SK-N-SH (cell line): Measurements from ENCODE around the gene BEST2. TPM values are rescaled to one million over a fixed set of nuclear protein-coding genes. Genes with fewer than 3 reads are reported as not detected.
A peak's percentile ranks its signal among the peaks of the same experiment; 100 is the strongest.

Experiments
- CTCF ChIA-PET: fragments of 300-600, 350-600 bp; formaldehyde crosslinking; extraction: SDS; loops from one replicate; lab custom pipeline; 2021; lab: Yijun Ruan, JAX
- POLR2A ChIA-PET: fragments of 350-600 bp; sonication (Branson Sonifier 250); formaldehyde crosslinking; extraction: SDS; loops from one replicate; lab custom pipeline; 2020; ENCODE audit warnings: antibody characterized with exemption, inconsistent platforms; lab: Yijun Ruan, JAX
- DNase-seq: peaks from one replicate; pipeline ENCODE4 v3.0.0; 2012
- H2AFZ ChIP-seq: fragments of 200-600 bp; sonication (generic); 2 replicates; pipeline ENCODE4 v1.8.1; 2016; ENCODE audit warnings: antibody characterized with exemption, mild to moderate bottlenecking, low read depth
- H3F3A ChIP-seq: fragments of 200-600 bp; sonication (generic); replicated peaks from 2 replicates; pipeline ENCODE3; 2016; ENCODE audit warnings: antibody characterized with exemption, mild to moderate bottlenecking; ENCODE audit not compliant: insufficient read depth
- H3K27ac ChIP-seq, 2 experiments: fragments of 200-500 bp in 1 of 2; fragments of 200-600 bp in 1 of 2; sonication (Bioruptor generic) in 1 of 2; sonication (generic), shearing (Covaris generic) in 1 of 2; 2 replicates each; pipeline versions ENCODE4 v1.5.1 to v1.6.1; 2014 to 2016; ENCODE audit warnings: low read depth in 2 of 2, inconsistent platforms in 1 of 2, low read length in 1 of 2, mild to moderate bottlenecking in 1 of 2, mixed read lengths in 1 of 2
- H3K27me3 ChIP-seq: fragments of 200-600 bp; sonication (generic), shearing (Covaris generic); 2 replicates; pipeline ENCODE4 v1.6.1; 2016; ENCODE audit warnings: mixed run types; ENCODE audit not compliant: insufficient read depth
- H3K36me3 ChIP-seq, 2 experiments: fragments of 200-500 bp in 1 of 2; fragments of 200-600 bp in 1 of 2; sonication (Bioruptor generic) in 1 of 2; sonication (generic) in 1 of 2; replicated peaks in 1 of 2; 2 replicates each; pipeline versions ENCODE3 to v1.5.1; 2014 to 2016; ENCODE audit warnings: low read length in 1 of 2, mild to moderate bottlenecking in 1 of 2; ENCODE audit not compliant: insufficient read depth in 2 of 2, control insufficient read depth in 1 of 2
- H3K4me1 ChIP-seq, 2 experiments: fragments of 200-500 bp in 1 of 2; fragments of 200-600 bp in 1 of 2; sonication (Bioruptor generic) in 1 of 2; sonication (generic), shearing (Covaris generic) in 1 of 2; 2 replicates each; pipeline versions ENCODE4 v1.5.1 to v1.6.1; 2014 to 2016; ENCODE audit warnings: low read depth in 1 of 2, low read length in 1 of 2, mixed run types in 1 of 2; ENCODE audit not compliant: insufficient read depth in 2 of 2, control insufficient read depth in 1 of 2
- H3K4me2 ChIP-seq: fragments of 200-600 bp; sonication (generic), shearing (Covaris generic); 2 replicates; pipeline ENCODE4 v1.6.1; 2017; ENCODE audit warnings: mixed run types
- H3K4me3 ChIP-seq, 2 experiments: fragments of 200-500 bp in 1 of 2; fragments of 200-600 bp in 1 of 2; sonication (Bioruptor generic) in 1 of 2; sonication (generic), shearing (Covaris generic) in 1 of 2; 2 replicates each; pipeline versions ENCODE4 v1.5.1 to v1.8.1; 2014 to 2016; ENCODE audit warnings: low read depth in 2 of 2, inconsistent platforms in 1 of 2, low read length in 1 of 2, mild to moderate bottlenecking in 1 of 2, mixed read lengths in 1 of 2, moderate library complexity in 1 of 2
- H3K79me2 ChIP-seq: fragments of 200-600 bp; sonication (generic); 2 replicates; pipeline ENCODE4 v1.8.1; 2017; ENCODE audit warnings: mild to moderate bottlenecking; ENCODE audit not compliant: insufficient read depth
- H3K9ac ChIP-seq: fragments of 200-600 bp; sonication (generic); 2 replicates; pipeline ENCODE4 v1.6.1; 2017; ENCODE audit warnings: mixed run types
- H3K9me2 ChIP-seq: fragments of 200-600 bp; sonication (generic); 2 replicates; pipeline ENCODE4 v1.6.1; 2017; ENCODE audit warnings: mixed run types
- H3K9me3 ChIP-seq: fragments of 200-600 bp; sonication (generic); 2 replicates; pipeline ENCODE4 v1.6.1; 2017; ENCODE audit warnings: mixed run types, mild to moderate bottlenecking, moderate library complexity
- H4K20me1 ChIP-seq: fragments of 200-600 bp; sonication (generic); 2 replicates; pipeline ENCODE4 v1.6.1; 2017; ENCODE audit warnings: mild to moderate bottlenecking, mixed run types; ENCODE audit not compliant: insufficient read depth
- CHD2 ChIP-seq: fragments of 150-350 bp; IDR thresholded peaks from 2 replicates; pipeline ENCODE4 v1.6.1; 2018; ENCODE audit warnings: low read length; ENCODE audit not compliant: partially characterized antibody
- EP300 ChIP-seq, 2 experiments: IDR thresholded peaks; 2 replicates each; pipeline versions ENCODE4 v1.4.0 to v1.6.1; 2012; ENCODE audit warnings: borderline replicate concordance in 1 of 2, low read depth in 1 of 2, low read length in 1 of 2
- FOSL2 ChIP-seq: IDR thresholded peaks from 2 replicates; pipeline ENCODE4 v1.4.0; 2012; ENCODE audit warnings: low read depth, mild to moderate bottlenecking, moderate library complexity, borderline replicate concordance
- FOXJ3 ChIP-seq: sonication (generic); formaldehyde crosslinking; IDR thresholded peaks from 2 replicates; pipeline ENCODE4 v1.5.1; 2020; ENCODE audit warnings: mild to moderate bottlenecking, missing genetic modification reagents
- GATA2 ChIP-seq: sonication (generic); formaldehyde crosslinking; IDR thresholded peaks from 2 replicates; pipeline ENCODE4 v1.5.0; 2020; ENCODE audit warnings: mild to moderate bottlenecking, missing genetic modification reagents
- NFIC ChIP-seq: IDR thresholded peaks from 2 replicates; pipeline ENCODE4 v1.4.0; 2012; ENCODE audit warnings: borderline replicate concordance
- NRF1 ChIP-seq: IDR thresholded peaks from 2 replicates; pipeline ENCODE4 v1.6.1; 2012; ENCODE audit warnings: low read depth, mild to moderate bottlenecking, low read length
- POLR2AphosphoS5 ChIP-seq: IDR thresholded peaks from 2 replicates; pipeline ENCODE4 v1.6.1; 2012; ENCODE audit warnings: low read depth, low read length
- RAD21 ChIP-seq: IDR thresholded peaks from 2 replicates; pipeline ENCODE4 v1.6.1; 2012; ENCODE audit warnings: mild to moderate bottlenecking, low read length
- RFX5 ChIP-seq: IDR thresholded peaks from 2 replicates; pipeline ENCODE4 v1.6.1; 2012; ENCODE audit warnings: mild to moderate bottlenecking, improper control_type of control experiment, low read length
- RXRA ChIP-seq: IDR thresholded peaks from 2 replicates; pipeline ENCODE4 v1.4.0; 2012; ENCODE audit warnings: low read depth, mild to moderate bottlenecking, borderline replicate concordance
- SIN3A ChIP-seq: IDR thresholded peaks from 2 replicates; pipeline ENCODE4 v1.6.1; 2012; ENCODE audit warnings: low read depth, mild to moderate bottlenecking, low read length, moderate library complexity, borderline replicate concordance
- SMC3 ChIP-seq: IDR thresholded peaks from 2 replicates; pipeline ENCODE4 v1.6.1; 2012; ENCODE audit warnings: low read depth, low read length, improper control_type of control experiment
- TAF1 ChIP-seq: IDR thresholded peaks from 2 replicates; pipeline ENCODE4 v1.6.1; 2012; ENCODE audit warnings: low read depth, mild to moderate bottlenecking, low read length, moderate library complexity, borderline replicate concordance
- TCF12 ChIP-seq: IDR thresholded peaks from 2 replicates; pipeline ENCODE4 v1.4.0; 2012
- TEAD4 ChIP-seq: IDR thresholded peaks from 2 replicates; pipeline ENCODE4 v1.4.0; 2012; ENCODE audit warnings: mild to moderate bottlenecking, borderline replicate concordance; ENCODE audit not compliant: insufficient read depth
- YY1 ChIP-seq: IDR thresholded peaks from 2 replicates; pipeline ENCODE4 v1.4.0; 2012; ENCODE audit warnings: low read depth, mild to moderate bottlenecking
- WGBS: methylation state at CpG from one replicate; pipeline ENCODE4 v1.1.6; 2017; ENCODE audit warnings: low lambda C conversion rate; 5-methylcytosine and 5-hydroxymethylcytosine counted together
- polyA plus RNA-seq, 3 experiments: library from polyadenylated mRNA; depleted of rRNA; stranded (reverse); fragments of >200 nt; gene quantifications; 2 replicates each; pipeline ENCODE4 v1.2.3, GENCODE V29; 2012
- TF ChIP-seq, protein P1 (sequence below): fragments of 200-600 bp; sonication (generic); IDR thresholded peaks from 2 replicates; pipeline ENCODE4 v1.6.1; 2017; ENCODE audit warnings: antibody characterized with exemption, mild to moderate bottlenecking, moderate library complexity
- TF ChIP-seq, protein P2 (sequence below): IDR thresholded peaks from 2 replicates; pipeline ENCODE4 v1.4.0; 2012; ENCODE audit warnings: low read depth, borderline replicate concordance
- TF ChIP-seq, protein P3 (sequence below): IDR thresholded peaks from 2 replicates; pipeline ENCODE4 v1.4.0; 2012; ENCODE audit warnings: low read depth
- TF ChIP-seq, protein P4 (sequence below): IDR thresholded peaks from 2 replicates; pipeline ENCODE4 v1.4.0; 2012; ENCODE audit warnings: low read depth, borderline replicate concordance
- TF ChIP-seq, protein P5 (sequence below): fragments of 150-350 bp; IDR thresholded peaks from 2 replicates; pipeline ENCODE4 v1.6.1; 2016; ENCODE audit warnings: mild to moderate bottlenecking, low read depth, low read length

BEST2 gene
- polyA plus RNA-seq, 1 of the 3 experiments (the other 2 are of a cell fraction), result not detected

DNA sequence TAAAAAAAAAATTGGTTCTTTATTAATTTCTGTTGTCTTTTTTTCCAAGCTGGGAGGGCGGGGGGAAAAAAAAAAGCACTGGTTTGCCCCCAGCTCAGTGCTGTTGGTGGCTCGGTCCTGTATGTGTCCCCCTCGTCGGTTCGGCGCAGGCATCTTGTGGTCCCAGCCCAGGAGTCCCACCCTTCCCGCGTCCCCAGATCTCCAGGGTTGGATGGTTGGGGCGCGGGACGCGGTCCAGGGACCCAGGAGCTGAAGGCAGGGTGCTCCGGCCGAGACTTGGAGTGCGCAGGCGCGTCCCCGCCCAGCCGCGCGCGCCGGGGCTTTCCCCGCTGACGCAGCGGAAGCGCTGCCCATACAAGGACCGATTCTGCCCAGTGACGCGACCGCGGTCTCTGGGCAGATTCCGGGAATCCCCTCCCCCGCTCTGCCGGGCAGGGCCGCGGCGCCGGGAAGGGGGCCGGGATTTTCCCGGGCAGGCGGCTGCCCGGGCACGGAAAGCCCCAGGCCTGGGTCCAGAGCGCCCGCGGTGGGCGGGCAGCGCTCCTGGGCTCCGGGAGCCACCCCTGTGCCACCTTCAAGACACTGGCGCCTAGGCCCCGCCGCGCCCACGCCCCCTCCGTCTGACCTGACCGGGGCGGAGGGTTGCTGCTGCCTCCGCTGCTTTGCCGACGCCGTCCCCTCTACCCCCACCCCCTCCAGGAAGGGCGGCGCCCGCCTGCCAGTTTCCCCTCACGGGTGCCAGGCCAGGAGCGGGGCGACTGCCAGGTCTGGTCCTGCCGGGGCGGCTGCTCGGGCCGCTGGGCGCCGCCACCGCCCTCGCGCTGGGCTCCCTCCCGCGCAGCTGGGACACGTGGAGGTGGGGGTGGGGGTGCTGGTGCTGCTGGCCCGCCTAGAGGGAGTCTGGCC, 42.0 kb downstream of the BEST2 start:
- Histone ChIP-seq H3K27me3 (no peaks in the 10 kb centered on the region), H3K9me2 (no peaks in the 10 kb centered on the region), H3K27ac (peak overlapping the region; percentile 86 to 90), H3K9me3 (no peaks in the 10 kb centered on the region), H3K9ac (peak overlapping the region; percentile 95), H3K4me3 (peak overlapping the region; percentile 80 to 88), H3K4me1 (peaks cover 22 to 33% of the 10 kb centered on the region in 2 experiments), H3K4me2 (peak overlapping the region; percentile 88), H3K36me3 (peaks cover 0 to 6% of the 10 kb centered on the region in 2 experiments), H3K79me2 (peaks cover 20% of the 10 kb centered on the region), H4K20me1 (peaks cover 17% of the 10 kb centered on the region), H2AFZ (peak overlapping the region; percentile 47; the same call in 1 of the 2 replicates), H3F3A (peaks cover 43% of the 10 kb centered on the region)
- ChIA-PET POLR2A (interaction anchor here (0.9 to 4.4 kb wide), 8 partner anchors 8 to 72 kb away, joined by 3 to 88 read pairs (median 4); partner anchors contain the start of genes PRDX2 and THSD8), CTCF (interaction anchor here (1.0 to 17.1 kb wide), 7 partner anchors 8 to 172 kb away, joined by 3 to 447 read pairs (median 5); partner anchors contain the start of genes HOOK2, PRDX2 and THSD8)
- peak; percentile 93 for DNase-seq
- WGBS, result 2% methylated on average over 9 of the region's 81 CpGs
- TF ChIP-seq CHD2 (peak; percentile 82), FOXJ3 (CRISPR knock-in tag) (no peak), EP300 (IDR thresholded peaks at IDR 0.05; ENCODE audit: borderline replicate concordance in 1 of 2, low read depth in 1 of 2, low read length in 1 of 2) (peak in 1 of 2 experiments; percentile 64; a peak in 2 of 4 replicates), RFX5 (peak; percentile 96), TAF1 (peak; percentile 62; the same call in 1 of the 2 replicates), TEAD4 (peak; percentile 21; the same call in 1 of the 2 replicates), TCF12 (no peak), SMC3 (no peak; the same call in 1 of the 2 replicates), YY1 (0 out of 2 replicates have a peak, but pooled peaks have one; percentile 23), POLR2AphosphoS5 (peak; percentile 69), NRF1 (peak; percentile 73), RXRA (no peak; the same call in 1 of the 2 replicates), RAD21 (no peak), GATA2 (CRISPR knock-in tag) (no peak), NFIC (no peak; the same call in 1 of the 2 replicates), FOSL2 (peak; percentile 9; the same call in 1 of the 2 replicates), SIN3A (no peak)
- TF ChIP-seq, protein P1, sequence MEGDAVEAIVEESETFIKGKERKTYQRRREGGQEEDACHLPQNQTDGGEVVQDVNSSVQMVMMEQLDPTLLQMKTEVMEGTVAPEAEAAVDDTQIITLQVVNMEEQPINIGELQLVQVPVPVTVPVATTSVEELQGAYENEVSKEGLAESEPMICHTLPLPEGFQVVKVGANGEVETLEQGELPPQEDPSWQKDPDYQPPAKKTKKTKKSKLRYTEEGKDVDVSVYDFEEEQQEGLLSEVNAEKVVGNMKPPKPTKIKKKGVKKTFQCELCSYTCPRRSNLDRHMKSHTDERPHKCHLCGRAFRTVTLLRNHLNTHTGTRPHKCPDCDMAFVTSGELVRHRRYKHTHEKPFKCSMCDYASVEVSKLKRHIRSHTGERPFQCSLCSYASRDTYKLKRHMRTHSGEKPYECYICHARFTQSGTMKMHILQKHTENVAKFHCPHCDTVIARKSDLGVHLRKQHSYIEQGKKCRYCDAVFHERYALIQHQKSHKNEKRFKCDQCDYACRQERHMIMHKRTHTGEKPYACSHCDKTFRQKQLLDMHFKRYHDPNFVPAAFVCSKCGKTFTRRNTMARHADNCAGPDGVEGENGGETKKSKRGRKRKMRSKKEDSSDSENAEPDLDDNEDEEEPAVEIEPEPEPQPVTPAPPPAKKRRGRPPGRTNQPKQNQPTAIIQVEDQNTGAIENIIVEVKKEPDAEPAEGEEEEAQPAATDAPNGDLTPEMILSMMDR, result no peak
- TF ChIP-seq, protein P2, sequence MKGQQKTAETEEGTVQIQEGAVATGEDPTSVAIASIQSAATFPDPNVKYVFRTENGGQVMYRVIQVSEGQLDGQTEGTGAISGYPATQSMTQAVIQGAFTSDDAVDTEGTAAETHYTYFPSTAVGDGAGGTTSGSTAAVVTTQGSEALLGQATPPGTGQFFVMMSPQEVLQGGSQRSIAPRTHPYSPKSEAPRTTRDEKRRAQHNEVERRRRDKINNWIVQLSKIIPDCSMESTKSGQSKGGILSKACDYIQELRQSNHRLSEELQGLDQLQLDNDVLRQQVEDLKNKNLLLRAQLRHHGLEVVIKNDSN, result 0 out of 2 replicates have a peak, but pooled peaks have one; percentile 54
- TF ChIP-seq, protein P3, sequence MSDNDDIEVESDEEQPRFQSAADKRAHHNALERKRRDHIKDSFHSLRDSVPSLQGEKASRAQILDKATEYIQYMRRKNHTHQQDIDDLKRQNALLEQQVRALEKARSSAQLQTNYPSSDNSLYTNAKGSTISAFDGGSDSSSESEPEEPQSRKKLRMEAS, result peak; percentile 90
- TF ChIP-seq, protein P4, sequence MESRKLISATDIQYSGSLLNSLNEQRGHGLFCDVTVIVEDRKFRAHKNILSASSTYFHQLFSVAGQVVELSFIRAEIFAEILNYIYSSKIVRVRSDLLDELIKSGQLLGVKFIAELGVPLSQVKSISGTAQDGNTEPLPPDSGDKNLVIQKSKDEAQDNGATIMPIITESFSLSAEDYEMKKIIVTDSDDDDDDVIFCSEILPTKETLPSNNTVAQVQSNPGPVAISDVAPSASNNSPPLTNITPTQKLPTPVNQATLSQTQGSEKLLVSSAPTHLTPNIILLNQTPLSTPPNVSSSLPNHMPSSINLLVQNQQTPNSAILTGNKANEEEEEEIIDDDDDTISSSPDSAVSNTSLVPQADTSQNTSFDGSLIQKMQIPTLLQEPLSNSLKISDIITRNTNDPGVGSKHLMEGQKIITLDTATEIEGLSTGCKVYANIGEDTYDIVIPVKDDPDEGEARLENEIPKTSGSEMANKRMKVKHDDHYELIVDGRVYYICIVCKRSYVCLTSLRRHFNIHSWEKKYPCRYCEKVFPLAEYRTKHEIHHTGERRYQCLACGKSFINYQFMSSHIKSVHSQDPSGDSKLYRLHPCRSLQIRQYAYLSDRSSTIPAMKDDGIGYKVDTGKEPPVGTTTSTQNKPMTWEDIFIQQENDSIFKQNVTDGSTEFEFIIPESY, result no peak
- TF ChIP-seq, protein P5, sequence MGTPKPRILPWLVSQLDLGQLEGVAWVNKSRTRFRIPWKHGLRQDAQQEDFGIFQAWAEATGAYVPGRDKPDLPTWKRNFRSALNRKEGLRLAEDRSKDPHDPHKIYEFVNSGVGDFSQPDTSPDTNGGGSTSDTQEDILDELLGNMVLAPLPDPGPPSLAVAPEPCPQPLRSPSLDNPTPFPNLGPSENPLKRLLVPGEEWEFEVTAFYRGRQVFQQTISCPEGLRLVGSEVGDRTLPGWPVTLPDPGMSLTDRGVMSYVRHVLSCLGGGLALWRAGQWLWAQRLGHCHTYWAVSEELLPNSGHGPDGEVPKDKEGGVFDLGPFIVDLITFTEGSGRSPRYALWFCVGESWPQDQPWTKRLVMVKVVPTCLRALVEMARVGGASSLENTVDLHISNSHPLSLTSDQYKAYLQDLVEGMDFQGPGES, result no peak
